Skeletal muscle tissue (tissue), 4 donors: ENCODE measurements around the gene PKD1. TPM values are rescaled to one million over a fixed set of nuclear protein-coding genes. Genes with fewer than 3 reads are reported as not detected.

Experiments used
- H3K27ac ChIP-seq: one replicate; pipeline ENCODE4 v1.7.0; 2013; ENCODE audit warnings: mild to moderate bottlenecking, low read depth, low read length, inconsistent platforms
- H3K27me3 ChIP-seq, 3 donors: one replicate each; pipeline ENCODE4 v1.7.0; 2013; ENCODE audit warnings: low read length in 3 of 3; ENCODE audit not compliant: control insufficient read depth in 3 of 3, insufficient read depth in 3 of 3
- H3K36me3 ChIP-seq, 3 donors: one replicate each; pipeline ENCODE4 v1.7.0; 2013; ENCODE audit warnings: low read length in 3 of 3; ENCODE audit not compliant: control insufficient read depth in 3 of 3, insufficient read depth in 3 of 3
- H3K4me1 ChIP-seq, 3 donors: one replicate each; pipeline ENCODE4 v1.7.0; 2013; ENCODE audit warnings: low read length in 3 of 3, mild to moderate bottlenecking in 3 of 3; ENCODE audit not compliant: control insufficient read depth in 3 of 3, insufficient read depth in 3 of 3
- H3K4me3 ChIP-seq, 3 donors: one replicate each; pipeline ENCODE4 v1.7.0; 2013; ENCODE audit warnings: low read length in 3 of 3
- H3K9ac ChIP-seq, 3 donors: one replicate each; pipeline ENCODE4 v1.7.0; 2013; ENCODE audit warnings: low read length in 3 of 3, mild to moderate bottlenecking in 3 of 3, moderate library complexity in 2 of 3, low read depth in 1 of 3
- H3K9me3 ChIP-seq, 3 donors: one replicate each; pipeline ENCODE4 v1.7.0; 2013; ENCODE audit warnings: low read length in 3 of 3; ENCODE audit not compliant: control insufficient read depth in 3 of 3
- total RNA-seq: library from RNA; depleted of rRNA; stranded (reverse); fragments of >200 nt; gene quantifications from one replicate; pipeline ENCODE4 v1.2.3, GENCODE V29; 2014
- donor health status: Osteomylitis.

The PKD1 gene
- total RNA-seq, 1 donor from 2014 or later: 88.7 TPM

GRCh38 chr16:2178321-2179106, 42.8 kb upstream of the PKD1 start:
- Histone ChIP-seq H3K27me3 (no peaks in the 10 kb centered on the region), H3K27ac (no peak overlapping the region), H3K9me3 (no peaks in the 10 kb centered on the region), H3K9ac (no peak overlapping the region), H3K4me1 (no peaks in the 10 kb centered on the region), H3K36me3 (peaks cover 30 to 34% (median 32%) of the 10 kb centered on the region in 3 donors), H3K4me3 (no peak overlapping the region)

- H3K27me3 ChIP-seq: no peaks in the 10 kb centered on the region
- no peaks in the 10 kb centered on the region for H3K9me3 ChIP-seq
- no peak overlapping the region for H3K4me3 ChIP-seq
- H3K36me3 ChIP-seq: peaks cover 32 to 37% (median 36%) of the 10 kb centered on the region in 3 donors
- H3K27ac ChIP-seq: no peak overlapping the region
- no peak overlapping the region for H3K9ac ChIP-seq
- H3K4me1 ChIP-seq: no peaks in the 10 kb centered on the region
Observed at GRCh38 chr16:2177561-2177960, 41.9 kb upstream of the PKD1 start.

- Histone ChIP-seq H3K9me3 (no peaks in the 10 kb centered on the region), H3K4me1 (no peaks in the 10 kb centered on the region), H3K9ac (no peak overlapping the region), H3K27me3 (no peaks in the 10 kb centered on the region), H3K27ac (no peak overlapping the region), H3K4me3 (no peak overlapping the region), H3K36me3 (peaks cover 32 to 37% (median 36%) of the 10 kb centered on the region in 3 donors)
Observed at GRCh38 chr16:2177101-2177500, 41.4 kb upstream of the PKD1 start.

GRCh38 chr16:2176047-2176446, 40.3 kb upstream of the PKD1 start:
- Histone ChIP-seq H3K9me3 (no peaks in the 10 kb centered on the region), H3K27ac (no peak overlapping the region), H3K4me1 (no peaks in the 10 kb centered on the region), H3K9ac (no peak overlapping the region), H3K27me3 (no peaks in the 10 kb centered on the region), H3K4me3 (no peak overlapping the region), H3K36me3 (peaks cover 36 to 44% (median 40%) of the 10 kb centered on the region in 3 donors)

- Histone ChIP-seq H3K27me3 (no peaks in the 10 kb centered on the region), H3K4me3 (no peak overlapping the region), H3K27ac (no peak overlapping the region), H3K36me3 (peaks cover 36 to 44% (median 40%) of the 10 kb centered on the region in 3 donors), H3K9me3 (no peaks in the 10 kb centered on the region), H3K4me1 (no peaks in the 10 kb centered on the region), H3K9ac (no peak overlapping the region)
Observed at GRCh38 chr16:2175454-2175853, 39.8 kb upstream of the PKD1 start.

- H3K36me3 ChIP-seq: peaks cover 36 to 44% (median 40%) of the 10 kb centered on the region in 3 donors
- no peaks in the 10 kb centered on the region for H3K9me3 ChIP-seq
- no peak overlapping the region for H3K27ac ChIP-seq
- H3K4me1 ChIP-seq: peaks cover 2 to 6% (median 5%) of the 10 kb centered on the region in 3 donors
- H3K27me3 ChIP-seq: no peaks in the 10 kb centered on the region
- H3K9ac ChIP-seq: no peak overlapping the region
- no peak overlapping the region for H3K4me3 ChIP-seq
Observed at GRCh38 chr16:2174396-2175131, 38.9 kb upstream of the PKD1 start.

- H3K27me3 ChIP-seq: no peaks in the 10 kb centered on the region
- H3K36me3 ChIP-seq: peaks cover 36 to 46% (median 40%) of the 10 kb centered on the region in 3 donors
- no peaks in the 10 kb centered on the region for H3K9me3 ChIP-seq
- H3K4me3 ChIP-seq: no peak overlapping the region
- peaks cover 4 to 11% (median 9%) of the 10 kb centered on the region in 3 donors for H3K4me1 ChIP-seq
- H3K27ac ChIP-seq: no peak overlapping the region
- no peak overlapping the region for H3K9ac ChIP-seq
Observed at GRCh38 chr16:2173916-2174315, 38.2 kb upstream of the PKD1 start.

GRCh38 chr16:2173366-2173765, 37.7 kb upstream of the PKD1 start:
- Histone ChIP-seq H3K4me1 (peaks cover 4 to 11% (median 9%) of the 10 kb centered on the region in 3 donors), H3K27me3 (no peaks in the 10 kb centered on the region), H3K27ac (no peak overlapping the region), H3K36me3 (peaks cover 36 to 46% (median 44%) of the 10 kb centered on the region in 3 donors), H3K4me3 (no peak overlapping the region), H3K9me3 (no peaks in the 10 kb centered on the region), H3K9ac (no peak overlapping the region)

GRCh38 chr16:2172688-2173335, 37.1 kb upstream of the PKD1 start:
- no peaks in the 10 kb centered on the region for H3K27me3 ChIP-seq
- no peak overlapping the region for H3K9ac ChIP-seq
- H3K27ac ChIP-seq: no peak overlapping the region
- H3K4me3 ChIP-seq: no peak overlapping the region
- H3K9me3 ChIP-seq: no peaks in the 10 kb centered on the region
- peaks cover 39 to 50% (median 49%) of the 10 kb centered on the region in 3 donors for H3K36me3 ChIP-seq
- peaks cover 4 to 11% (median 9%) of the 10 kb centered on the region in 3 donors for H3K4me1 ChIP-seq
